Fibroblast of mammary gland (primary cell): Measurements from ENCODE around the gene ALS2.

ENCODE experiments used
- DNase-seq: peaks from one replicate; pipeline ENCODE4 v3.0.0-alpha.2; 2010; ENCODE audit warnings: low read depth
- H3K4me3 ChIP-seq: 2 replicates; pipeline ENCODE4 v1.5.1; 2011; ENCODE audit warnings: low read depth, mild to moderate bottlenecking, low read length, moderate library complexity; ENCODE audit not compliant: control insufficient read depth
- TF ChIP-seq, protein P1 (sequence below): conservative IDR thresholded peaks from 2 replicates; pipeline ENCODE4 v1.5.1; 2011; ENCODE audit warnings: low read depth, low read length, inconsistent platforms; ENCODE audit not compliant: control insufficient read depth, insufficient read depth

The ALS2 gene

DNA sequence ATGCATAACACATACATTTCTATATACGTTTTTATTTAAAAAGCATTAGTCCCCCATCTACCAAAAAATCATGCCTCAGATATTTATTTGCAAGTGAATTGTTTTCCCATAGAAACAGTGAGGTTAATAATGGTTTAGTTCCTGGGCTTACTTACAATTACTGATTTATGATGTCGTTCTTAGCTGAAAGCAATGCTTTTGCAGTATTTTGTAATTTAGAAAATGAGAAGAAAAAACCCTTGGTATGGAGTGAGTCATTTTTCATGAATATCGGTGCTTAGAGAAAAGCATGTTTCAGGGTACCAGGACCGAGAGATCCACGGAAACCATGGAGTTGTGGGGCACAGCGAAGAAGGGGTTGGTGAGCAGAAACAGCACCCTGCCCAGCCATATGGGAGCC lies 13.6 kb upstream of the ALS2 start:
- DNase-seq, result no peak
- TF ChIP-seq, protein P1, sequence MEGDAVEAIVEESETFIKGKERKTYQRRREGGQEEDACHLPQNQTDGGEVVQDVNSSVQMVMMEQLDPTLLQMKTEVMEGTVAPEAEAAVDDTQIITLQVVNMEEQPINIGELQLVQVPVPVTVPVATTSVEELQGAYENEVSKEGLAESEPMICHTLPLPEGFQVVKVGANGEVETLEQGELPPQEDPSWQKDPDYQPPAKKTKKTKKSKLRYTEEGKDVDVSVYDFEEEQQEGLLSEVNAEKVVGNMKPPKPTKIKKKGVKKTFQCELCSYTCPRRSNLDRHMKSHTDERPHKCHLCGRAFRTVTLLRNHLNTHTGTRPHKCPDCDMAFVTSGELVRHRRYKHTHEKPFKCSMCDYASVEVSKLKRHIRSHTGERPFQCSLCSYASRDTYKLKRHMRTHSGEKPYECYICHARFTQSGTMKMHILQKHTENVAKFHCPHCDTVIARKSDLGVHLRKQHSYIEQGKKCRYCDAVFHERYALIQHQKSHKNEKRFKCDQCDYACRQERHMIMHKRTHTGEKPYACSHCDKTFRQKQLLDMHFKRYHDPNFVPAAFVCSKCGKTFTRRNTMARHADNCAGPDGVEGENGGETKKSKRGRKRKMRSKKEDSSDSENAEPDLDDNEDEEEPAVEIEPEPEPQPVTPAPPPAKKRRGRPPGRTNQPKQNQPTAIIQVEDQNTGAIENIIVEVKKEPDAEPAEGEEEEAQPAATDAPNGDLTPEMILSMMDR, result no peak
- H3K4me3 ChIP-seq, result no peak overlapping the region

DNA sequence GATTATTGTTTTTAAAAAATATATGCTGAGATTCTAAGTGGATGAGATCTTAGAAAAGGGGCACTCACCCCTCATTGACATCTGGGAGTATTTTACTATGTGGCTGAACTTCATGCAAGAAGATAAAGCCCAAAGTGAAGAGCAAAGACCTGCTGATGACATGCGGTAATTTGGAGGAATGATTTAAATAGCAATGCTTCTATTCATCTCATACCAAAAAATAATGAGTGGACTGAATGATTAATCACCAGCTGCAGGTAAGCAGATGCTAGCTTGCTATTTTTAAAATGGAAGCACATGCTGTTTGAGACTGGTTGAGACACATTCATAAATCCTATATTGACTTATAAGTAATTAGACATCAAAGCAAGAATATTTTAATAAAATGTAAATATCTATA lies 12.9 kb upstream of the ALS2 start:
- H3K4me3 ChIP-seq, result no peak overlapping the region
- TF ChIP-seq, protein P1, result no peak

DNA sequence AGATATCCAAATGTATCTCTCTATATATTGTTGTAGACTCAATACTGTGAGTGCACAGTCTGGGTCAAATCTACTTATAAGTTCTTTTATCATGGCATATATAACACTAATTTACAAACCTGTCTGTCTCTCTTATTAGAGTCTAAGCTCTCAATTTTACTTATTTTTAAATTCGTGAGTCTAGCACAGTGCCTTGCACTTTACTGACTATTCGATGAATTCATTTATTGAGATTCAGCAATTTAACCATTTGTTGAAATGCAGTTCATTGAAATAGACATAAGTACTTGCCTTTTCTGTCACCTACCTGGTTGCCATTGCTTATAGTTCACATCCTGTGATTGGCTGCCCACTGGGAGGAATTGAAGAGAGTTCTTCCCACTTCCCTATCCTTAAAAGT lies 10.3 kb upstream of the ALS2 start:
- no peak overlapping the region for H3K4me3 ChIP-seq

More for the DNA sequence above, 12.9 kb upstream of the ALS2 start:
- no peak for DNase-seq

DNA sequence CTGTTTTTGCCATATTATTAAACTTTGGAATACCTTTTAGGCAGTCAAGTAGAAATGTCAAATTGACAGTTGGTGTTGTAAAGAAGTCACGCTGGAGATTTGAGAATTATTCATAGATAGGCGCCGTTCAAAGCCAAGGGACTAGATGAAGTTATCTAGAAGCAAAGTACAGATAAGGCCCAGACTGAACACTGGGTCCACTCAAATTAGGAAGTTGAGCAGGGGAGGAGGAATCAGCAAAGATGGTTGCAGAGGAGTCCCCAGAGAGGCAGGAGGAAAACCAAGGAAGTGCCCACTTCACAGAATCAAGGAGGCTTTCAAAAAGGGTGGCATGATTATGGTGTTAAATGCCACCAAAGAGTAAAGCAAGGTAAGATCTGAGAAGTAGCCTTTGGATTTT lies 9.6 kb upstream of the ALS2 start:
- TF ChIP-seq, protein P1, result no peak

More for the DNA sequence above, 10.3 kb upstream of the ALS2 start:
- no peak for DNase-seq
- TF ChIP-seq, protein P1, result no peak

DNA sequence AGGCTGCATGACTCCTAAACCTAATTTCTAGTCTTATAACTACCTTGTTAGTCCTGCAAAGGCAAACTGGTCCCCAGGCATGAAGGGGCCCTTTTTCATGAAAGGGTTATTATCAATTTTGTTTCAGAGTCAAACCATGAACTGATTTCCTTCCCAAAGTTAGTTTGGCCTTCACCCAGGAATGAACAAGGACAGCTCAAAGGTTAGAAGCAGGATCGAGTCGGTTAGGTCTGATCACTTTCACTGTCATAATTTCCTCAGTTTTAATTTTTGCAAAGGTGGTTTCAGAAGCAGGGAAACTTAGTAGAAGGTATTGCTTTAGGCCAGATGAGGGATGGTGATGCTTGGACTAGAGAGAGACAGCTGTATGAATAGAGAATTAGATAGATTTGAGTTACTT lies 8.7 kb upstream of the ALS2 start:
- no peak overlapping the region for H3K4me3 ChIP-seq
- TF ChIP-seq, protein P1, result no peak
- no peak for DNase-seq

More for the DNA sequence above, 9.6 kb upstream of the ALS2 start:
- H3K4me3 ChIP-seq, result no peak overlapping the region
- no peak for DNase-seq

DNA sequence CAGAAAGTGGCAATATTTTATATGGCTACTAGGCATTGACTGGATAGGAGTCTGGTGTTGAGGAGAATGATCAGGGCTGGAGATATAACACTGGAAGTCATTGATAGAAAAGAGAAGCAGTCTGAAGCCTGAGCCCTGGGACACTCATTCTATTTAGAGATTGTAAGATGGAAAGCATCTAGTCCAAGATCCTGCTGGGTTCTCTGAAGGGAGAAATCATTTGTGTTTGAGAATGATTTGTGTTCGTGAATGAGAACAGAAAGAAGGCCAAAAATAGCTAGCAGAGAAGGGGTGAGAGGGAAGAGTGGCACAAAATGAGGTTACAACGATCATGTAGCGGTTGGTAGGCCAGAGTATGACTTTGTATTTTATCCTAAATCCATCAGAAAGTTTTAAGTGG lies 7.6 kb upstream of the ALS2 start:
- no peak overlapping the region for H3K4me3 ChIP-seq
- no peak for DNase-seq
- TF ChIP-seq, protein P1, result no peak

DNA sequence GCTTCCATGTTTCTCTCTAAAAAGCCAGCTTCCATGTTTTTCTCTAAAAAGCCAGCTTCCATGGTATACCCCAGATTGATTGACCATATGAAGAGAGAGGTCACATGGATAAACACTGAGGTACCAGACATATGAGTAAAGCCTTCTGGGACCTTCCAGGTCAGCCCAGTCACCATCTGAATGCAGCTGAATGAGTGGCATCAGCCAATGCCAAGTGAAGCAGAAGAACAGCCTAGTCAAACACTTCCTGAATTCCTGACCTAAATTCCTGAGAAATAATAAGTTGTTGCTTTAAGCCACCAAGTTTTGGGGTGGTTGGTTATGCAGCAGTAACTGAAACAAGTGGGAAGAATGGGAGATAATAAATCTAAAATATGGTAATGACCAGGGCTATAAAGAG lies 5.7 kb upstream of the ALS2 start:
- no peak for DNase-seq
- no peak overlapping the region for H3K4me3 ChIP-seq
- TF ChIP-seq, protein P1, result no peak
